Activated naive CD4-positive, alpha-beta T cell treated with anti-CD3 and anti-CD28 coated beads for 36 hours (primary cell): ENCODE results near the gene NLGN1. TPM values are rescaled to one million over a fixed set of nuclear protein-coding genes. Genes with fewer than 3 reads are reported as not detected.

Experiments
- CTCF ChIA-PET: fragments of 350-600 bp; sonication (Branson Sonifier 250); formaldehyde crosslinking; loops from one replicate; lab custom pipeline; 2021; ENCODE audit warnings: antibody characterized with exemption; lab: Charles Lee
- DNase-seq: peaks from one replicate; pipeline ENCODE4 v3.0.0-alpha.2; 2020
- H3K27ac Mint-ChIP-seq: one replicate; pipeline ENCODE4 v1.8.0; 2021; ENCODE audit warnings: mild to moderate bottlenecking, mixed read lengths
- H3K27me3 Mint-ChIP-seq: one replicate; pipeline ENCODE4 v1.8.0; 2021; ENCODE audit warnings: low read depth, mixed read lengths
- H3K36me3 Mint-ChIP-seq: one replicate; pipeline ENCODE4 v1.8.0; 2021; ENCODE audit warnings: low read depth, mixed read lengths
- H3K4me1 Mint-ChIP-seq: one replicate; pipeline ENCODE4 v1.8.0; 2021; ENCODE audit warnings: low read depth, mixed read lengths
- H3K4me3 Mint-ChIP-seq: one replicate; pipeline ENCODE4 v1.8.0; 2021; ENCODE audit warnings: mild to moderate bottlenecking, moderate library complexity, mixed read lengths
- H3K9me3 Mint-ChIP-seq: one replicate; pipeline ENCODE4 v1.8.0; 2021; ENCODE audit warnings: mixed read lengths
- intact Hi-C: fragments of 100-400 bp; cut with micrococcal nuclease; formaldehyde crosslinking; loops from one replicate; pipeline ENCODE4 v1.15.1; 2023
- total RNA-seq, 2 experiments: library from RNA; stranded (reverse); gene quantifications; one replicate each; pipeline ENCODE4 v1.2.3, GENCODE V29; 2021

The NLGN1 gene
- total RNA-seq, 2 experiments from 2014 or later, result not detected

- Mint-ChIP-seq H3K4me1 (no peaks in the 10 kb centered on the region), H3K9me3 (peaks cover 5% of the 10 kb centered on the region), H3K36me3 (no peaks in the 10 kb centered on the region), H3K27me3 (no peaks in the 10 kb centered on the region), H3K4me3 (no peak overlapping the region), H3K27ac (no peak overlapping the region)
- CTCF ChIA-PET, result no interaction called here
- no peak for DNase-seq
- intact Hi-C loops, result no loop called here
Measured at GRCh38 chr3:173923204-173923603, 525.7 kb downstream of the NLGN1 start.

DNA sequence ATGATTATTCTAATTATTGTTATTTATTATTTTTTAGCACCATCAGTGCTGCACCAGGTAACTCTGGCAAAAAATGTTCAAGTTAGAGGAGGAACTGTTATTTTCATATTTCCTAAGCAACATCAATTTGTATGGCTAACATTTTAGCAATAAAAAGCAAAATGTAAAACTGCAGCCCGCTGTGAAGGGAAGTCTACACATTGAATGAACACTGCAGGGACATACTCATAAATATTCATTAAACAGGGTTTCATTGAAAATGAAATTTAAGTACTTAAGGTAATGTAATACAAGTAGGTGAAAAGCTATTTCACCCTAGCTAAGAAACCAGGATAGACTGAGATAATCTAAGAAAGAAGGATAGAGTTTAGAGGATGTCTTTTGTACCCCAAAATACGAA is 532.7 kb downstream of the NLGN1 start:
- Mint-ChIP-seq H3K4me1 (no peaks in the 10 kb centered on the region), H3K36me3 (no peaks in the 10 kb centered on the region), H3K4me3 (no peak overlapping the region), H3K27ac (no peak overlapping the region), H3K27me3 (no peaks in the 10 kb centered on the region), H3K9me3 (peaks cover 3% of the 10 kb centered on the region)
- CTCF ChIA-PET, result no interaction called here
- no peak for DNase-seq
- intact Hi-C loops, result no loop called here

DNA sequence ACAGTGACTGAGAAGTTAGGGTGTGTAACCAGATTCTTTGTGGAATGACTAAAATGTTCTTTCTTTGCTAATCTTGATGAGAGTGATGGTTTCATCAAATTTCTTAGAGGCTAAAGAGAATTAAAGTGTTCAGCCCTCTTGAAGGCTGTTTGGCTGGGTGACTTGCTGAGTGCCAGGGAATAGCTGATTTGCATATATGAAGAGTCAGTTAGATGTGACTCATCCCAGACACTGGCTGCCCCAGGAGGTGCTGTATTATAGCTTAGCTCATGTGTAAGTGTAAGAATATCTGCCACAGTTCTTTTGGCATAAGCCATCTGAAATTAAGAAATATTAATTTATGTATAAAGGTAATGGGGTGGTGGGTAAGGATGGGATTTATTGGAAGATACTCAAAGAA is 535.1 kb downstream of the NLGN1 start:
- no peak overlapping the region for H3K4me3 Mint-ChIP-seq
- intact Hi-C loops, result no loop called here
- H3K9me3 Mint-ChIP-seq, result peaks cover 1% of the 10 kb centered on the region

DNA sequence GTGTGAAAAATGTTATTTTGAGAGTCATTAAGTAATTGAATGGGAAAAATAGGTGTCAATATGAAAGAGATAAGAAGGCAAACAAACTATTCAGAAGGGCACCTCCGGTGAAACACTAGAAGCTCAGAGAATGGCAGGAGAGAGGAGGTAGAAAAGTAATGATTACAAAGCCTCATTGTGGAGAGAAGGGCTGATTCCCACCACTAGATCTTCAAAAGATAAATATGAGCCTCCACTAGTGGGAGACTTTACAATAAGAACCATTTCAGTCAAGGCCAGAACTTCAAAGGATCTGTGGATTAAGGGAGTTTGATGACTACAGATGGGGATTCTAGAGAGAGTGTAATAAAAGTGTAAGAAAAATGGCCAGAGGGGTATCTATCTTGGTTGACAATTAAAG is 535.6 kb downstream of the NLGN1 start:
- no peak for DNase-seq
- no peaks in the 10 kb centered on the region for H3K36me3 Mint-ChIP-seq
- no peak overlapping the region for H3K4me3 Mint-ChIP-seq
- H3K4me1 Mint-ChIP-seq, result no peaks in the 10 kb centered on the region
- no peak overlapping the region for H3K27ac Mint-ChIP-seq
- no peaks in the 10 kb centered on the region for H3K27me3 Mint-ChIP-seq
- intact Hi-C loops, result no loop called here
- CTCF ChIA-PET, result interaction anchor here (0.7 kb wide), 1 partner anchor 317 kb away, joined by 3 read pairs; no protein-coding TSS in a partner anchor
- H3K9me3 Mint-ChIP-seq, result peaks cover 1% of the 10 kb centered on the region

More for the DNA sequence above, 535.1 kb downstream of the NLGN1 start:
- no peak overlapping the region for H3K27ac Mint-ChIP-seq
- no peak for DNase-seq
- no peaks in the 10 kb centered on the region for H3K27me3 Mint-ChIP-seq
- H3K4me1 Mint-ChIP-seq, result no peaks in the 10 kb centered on the region
- CTCF ChIA-PET, result no interaction called here
- H3K36me3 Mint-ChIP-seq, result no peaks in the 10 kb centered on the region

- no peak overlapping the region for H3K27ac Mint-ChIP-seq
- no peaks in the 10 kb centered on the region for H3K4me1 Mint-ChIP-seq
- intact Hi-C loops, result no loop called here
- DNase-seq, result no peak
- CTCF ChIA-PET, result no interaction called here
- H3K36me3 Mint-ChIP-seq, result no peaks in the 10 kb centered on the region
- peaks cover 3% of the 10 kb centered on the region for H3K9me3 Mint-ChIP-seq
- no peak overlapping the region for H3K4me3 Mint-ChIP-seq
- H3K27me3 Mint-ChIP-seq, result no peaks in the 10 kb centered on the region
Measured at GRCh38 chr3:173936316-173936715, 538.8 kb downstream of the NLGN1 start.

- Mint-ChIP-seq H3K36me3 (no peaks in the 10 kb centered on the region), H3K9me3 (peaks cover 1% of the 10 kb centered on the region), H3K4me3 (no peak overlapping the region), H3K27me3 (no peaks in the 10 kb centered on the region), H3K27ac (no peak overlapping the region), H3K4me1 (no peaks in the 10 kb centered on the region)
- CTCF ChIA-PET, result no interaction called here
- no peak for DNase-seq
- intact Hi-C loops, result no loop called here
Measured at GRCh38 chr3:173938159-173938558, 540.6 kb downstream of the NLGN1 start.

- peaks cover 1% of the 10 kb centered on the region for H3K9me3 Mint-ChIP-seq
- H3K36me3 Mint-ChIP-seq, result no peaks in the 10 kb centered on the region
- H3K27me3 Mint-ChIP-seq, result no peaks in the 10 kb centered on the region
- no peak overlapping the region for H3K4me3 Mint-ChIP-seq
- H3K4me1 Mint-ChIP-seq, result no peaks in the 10 kb centered on the region
- intact Hi-C loops, result no loop called here
- no peak for DNase-seq
- CTCF ChIA-PET, result no interaction called here
- no peak overlapping the region for H3K27ac Mint-ChIP-seq
Measured at GRCh38 chr3:173938616-173939015, 541.1 kb downstream of the NLGN1 start.

GRCh38 chr3:173939331-173939730 is 541.8 kb downstream of the NLGN1 start:
- Mint-ChIP-seq H3K27me3 (no peaks in the 10 kb centered on the region), H3K36me3 (no peaks in the 10 kb centered on the region), H3K4me1 (no peaks in the 10 kb centered on the region), H3K4me3 (no peak overlapping the region), H3K9me3 (peaks cover 1% of the 10 kb centered on the region), H3K27ac (no peak overlapping the region)
- no peak for DNase-seq
- intact Hi-C loops, result no loop called here
- CTCF ChIA-PET, result no interaction called here

DNA sequence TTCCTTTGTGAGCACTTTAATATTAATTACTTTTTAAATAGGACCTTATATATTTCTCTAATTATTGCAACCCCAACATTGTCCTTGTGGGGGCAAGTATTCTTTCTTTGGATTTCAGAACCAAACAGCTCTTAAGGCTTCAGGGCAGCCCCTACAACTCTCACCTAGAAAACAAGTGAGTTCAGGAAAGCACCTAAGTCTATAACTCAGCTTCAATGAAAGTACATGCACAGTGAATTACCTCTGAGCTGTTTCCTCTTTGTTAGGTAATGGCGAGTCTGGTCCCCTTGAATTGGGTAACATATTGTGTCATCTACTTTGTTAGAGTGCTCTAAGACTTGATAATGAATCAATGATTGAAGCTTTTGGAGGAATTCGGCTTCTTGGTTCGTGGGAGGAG is 545.7 kb downstream of the NLGN1 start:
- CTCF ChIA-PET, result no interaction called here
- Mint-ChIP-seq H3K4me1 (no peaks in the 10 kb centered on the region), H3K9me3 (peaks cover 1% of the 10 kb centered on the region), H3K27me3 (no peaks in the 10 kb centered on the region), H3K27ac (no peak overlapping the region), H3K4me3 (no peak overlapping the region), H3K36me3 (no peaks in the 10 kb centered on the region)
- DNase-seq, result no peak
- intact Hi-C loops, result no loop called here

DNA sequence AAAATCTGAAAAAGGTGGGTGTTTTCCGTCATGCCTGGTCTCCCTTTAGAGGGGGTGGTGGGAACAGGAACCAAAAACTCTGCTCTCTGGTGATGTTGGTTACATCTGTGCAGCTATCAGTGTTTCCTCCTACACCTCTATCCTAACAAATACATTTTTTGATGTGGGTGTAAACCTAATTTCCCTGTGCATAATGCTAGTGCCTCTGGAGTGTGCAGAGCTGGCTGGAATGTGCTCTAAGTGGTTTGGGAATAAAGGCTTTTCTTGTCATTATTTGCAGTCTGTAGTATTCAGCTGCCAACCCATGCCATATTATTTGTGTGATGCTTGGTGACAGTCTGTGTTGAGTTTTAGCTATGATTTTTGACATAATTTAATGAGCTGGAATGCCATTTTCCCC is 547.6 kb downstream of the NLGN1 start:
- H3K4me1 Mint-ChIP-seq, result no peaks in the 10 kb centered on the region

DNA sequence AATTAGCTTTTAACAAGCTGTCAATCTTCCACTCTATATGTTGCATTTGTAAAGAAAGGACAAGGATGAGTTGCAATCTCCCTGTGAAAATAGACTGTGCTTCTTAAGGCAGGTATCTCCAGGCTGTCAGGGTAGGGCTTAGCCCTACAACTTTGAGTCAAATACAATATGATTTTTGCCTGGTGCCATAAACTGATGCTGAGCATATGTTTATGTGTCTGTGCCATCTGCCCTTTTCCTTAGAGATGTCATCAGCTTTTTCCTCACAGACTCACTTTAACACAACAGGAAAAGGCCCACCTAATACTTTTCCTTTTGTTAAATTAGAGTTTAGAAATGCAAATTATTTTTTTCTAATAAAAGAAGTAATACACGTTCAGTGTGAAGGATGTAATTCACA is 548.3 kb downstream of the NLGN1 start:
- DNase-seq, result no peak
- H3K4me1 Mint-ChIP-seq, result no peaks in the 10 kb centered on the region
- no peak overlapping the region for H3K4me3 Mint-ChIP-seq
- intact Hi-C loops, result no loop called here
- H3K36me3 Mint-ChIP-seq, result no peaks in the 10 kb centered on the region
- peaks cover 1% of the 10 kb centered on the region for H3K9me3 Mint-ChIP-seq
- H3K27ac Mint-ChIP-seq, result no peak overlapping the region
- no peaks in the 10 kb centered on the region for H3K27me3 Mint-ChIP-seq
- CTCF ChIA-PET, result no interaction called here

More for the DNA sequence above, 547.6 kb downstream of the NLGN1 start:
- H3K4me3 Mint-ChIP-seq, result no peak overlapping the region
- intact Hi-C loops, result no loop called here
- CTCF ChIA-PET, result no interaction called here
- DNase-seq, result no peak
- H3K36me3 Mint-ChIP-seq, result no peaks in the 10 kb centered on the region
- peaks cover 1% of the 10 kb centered on the region for H3K9me3 Mint-ChIP-seq
- no peak overlapping the region for H3K27ac Mint-ChIP-seq
- no peaks in the 10 kb centered on the region for H3K27me3 Mint-ChIP-seq

- Mint-ChIP-seq H3K4me3 (no peak overlapping the region), H3K27ac (no peak overlapping the region)
- CTCF ChIA-PET, result no interaction called here
Measured at GRCh38 chr3:173954647-173955046, 557.1 kb downstream of the NLGN1 start.

GRCh38 chr3:173957646-173958045 is 560.1 kb downstream of the NLGN1 start:
- Mint-ChIP-seq H3K9me3 (no peaks in the 10 kb centered on the region), H3K4me3 (no peak overlapping the region), H3K27ac (no peak overlapping the region), H3K4me1 (no peaks in the 10 kb centered on the region), H3K27me3 (no peaks in the 10 kb centered on the region), H3K36me3 (no peaks in the 10 kb centered on the region)
- CTCF ChIA-PET, result no interaction called here
- DNase-seq, result no peak
- intact Hi-C loops, result no loop called here

More at GRCh38 chr3:173954647-173955046, 557.1 kb downstream of the NLGN1 start:
- H3K27me3 Mint-ChIP-seq, result no peaks in the 10 kb centered on the region
- no peaks in the 10 kb centered on the region for H3K9me3 Mint-ChIP-seq
- H3K36me3 Mint-ChIP-seq, result no peaks in the 10 kb centered on the region
- DNase-seq, result no peak
- intact Hi-C loops, result no loop called here
- no peaks in the 10 kb centered on the region for H3K4me1 Mint-ChIP-seq

- H3K27ac Mint-ChIP-seq, result no peak overlapping the region
- H3K36me3 Mint-ChIP-seq, result no peaks in the 10 kb centered on the region
- no peaks in the 10 kb centered on the region for H3K4me1 Mint-ChIP-seq
- H3K9me3 Mint-ChIP-seq, result no peaks in the 10 kb centered on the region
- CTCF ChIA-PET, result no interaction called here
- no peaks in the 10 kb centered on the region for H3K27me3 Mint-ChIP-seq
- no peak for DNase-seq
- no peak overlapping the region for H3K4me3 Mint-ChIP-seq
- intact Hi-C loops, result no loop called here
Measured at GRCh38 chr3:173958805-173959204, 561.3 kb downstream of the NLGN1 start.
